Stimulated activated CD8-positive, alpha-beta memory T cell treated with anti-CD3 and anti-CD28 coated beads, Interleukin-15, amount 100 ng/mL, for 24 hours (primary cell): Measurements from ENCODE around the gene NUP88.

ENCODE experiments used
- DNase-seq: peaks from one replicate; pipeline ENCODE4 v3.0.0-alpha.2; 2020; ENCODE audit warnings: low read depth

NUP88 gene

DNA sequence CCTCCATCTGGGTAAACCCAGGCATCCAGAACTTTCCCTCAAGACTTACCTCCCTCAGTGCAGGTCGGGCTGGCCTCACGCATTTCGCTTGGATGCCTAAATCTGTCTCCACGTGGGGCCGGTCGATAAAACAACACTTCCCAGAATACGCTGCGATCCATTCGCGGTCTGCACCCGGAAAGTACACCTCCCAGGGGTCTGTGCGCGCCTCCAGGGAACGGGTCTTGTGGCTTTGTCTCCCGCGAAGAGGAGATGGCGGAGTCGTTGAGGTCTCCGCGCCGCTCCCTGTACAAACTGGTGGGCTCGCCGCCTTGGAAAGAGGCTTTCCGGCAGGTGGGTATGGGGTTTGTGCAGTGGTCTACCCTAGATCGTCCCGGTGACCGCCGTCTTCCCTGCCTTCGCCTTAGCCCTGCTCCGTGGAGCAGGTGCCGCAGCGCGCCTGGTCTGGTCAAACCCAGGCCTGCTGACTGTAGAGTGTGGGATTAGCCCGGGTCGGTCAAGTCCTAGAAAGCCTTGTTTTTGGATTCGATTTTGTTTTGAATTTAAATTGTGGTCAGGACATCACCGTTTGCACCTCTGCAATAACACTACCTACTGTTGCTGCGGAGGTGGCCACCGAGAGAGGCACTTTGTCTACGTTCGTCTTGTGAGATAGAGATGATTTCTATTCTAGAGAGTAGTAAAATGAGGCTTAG lies 644 bp upstream of the NUP88 start, which contains the start of gene RPAIN:
Gene RPAIN (plus strand): TSS at position 224 of the 695 bp plus-strand sequence. CDS start 29 bp downstream, at position 253.
- peak; percentile 61 for DNase-seq

DNA sequence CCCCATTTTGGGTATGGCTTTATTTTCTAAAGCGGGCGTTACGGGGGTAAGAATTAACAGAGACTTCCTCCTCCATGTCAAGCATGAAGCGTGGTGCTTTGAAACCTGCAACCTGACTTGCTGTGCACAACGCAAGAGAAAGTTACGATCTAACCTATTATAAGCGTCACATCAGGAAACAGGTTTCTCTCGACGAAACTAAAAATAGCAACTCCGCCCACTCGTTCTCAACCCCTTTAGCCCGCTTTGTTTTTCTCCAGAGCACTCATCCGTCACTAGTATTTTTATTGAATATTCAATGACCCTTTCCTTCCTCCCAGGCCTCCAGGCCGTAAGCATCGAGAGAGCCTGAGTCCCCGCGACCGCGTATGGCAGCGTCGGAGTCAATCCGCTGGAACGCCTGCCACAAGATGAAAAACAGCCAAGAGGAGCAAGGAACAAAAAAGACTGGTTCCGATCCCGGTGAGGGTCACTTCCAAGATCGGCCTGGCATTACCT lies 555 bp downstream of the NUP88 start:
- DNase-seq = peak; percentile 19

DNA sequence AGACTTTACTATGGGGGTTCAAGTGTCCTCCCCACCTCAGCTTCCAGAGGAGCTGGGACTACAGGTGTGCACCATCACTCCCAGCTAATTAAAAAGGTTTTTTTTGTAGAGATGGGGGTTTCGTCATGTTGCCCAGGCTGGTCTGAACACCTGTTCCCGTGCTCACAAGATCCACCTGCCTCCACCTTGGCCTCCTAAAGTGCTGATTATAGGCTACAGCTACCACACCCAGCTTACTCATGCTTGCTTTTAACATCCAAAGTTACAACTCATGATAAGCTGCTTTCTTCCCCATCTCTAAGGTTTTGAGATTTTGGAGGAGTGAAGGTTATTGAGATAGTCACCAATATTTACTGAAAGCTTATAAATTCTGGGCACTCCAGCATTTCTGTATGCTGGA lies 2.6 kb downstream of the NUP88 start:
- no peak for DNase-seq

DNA sequence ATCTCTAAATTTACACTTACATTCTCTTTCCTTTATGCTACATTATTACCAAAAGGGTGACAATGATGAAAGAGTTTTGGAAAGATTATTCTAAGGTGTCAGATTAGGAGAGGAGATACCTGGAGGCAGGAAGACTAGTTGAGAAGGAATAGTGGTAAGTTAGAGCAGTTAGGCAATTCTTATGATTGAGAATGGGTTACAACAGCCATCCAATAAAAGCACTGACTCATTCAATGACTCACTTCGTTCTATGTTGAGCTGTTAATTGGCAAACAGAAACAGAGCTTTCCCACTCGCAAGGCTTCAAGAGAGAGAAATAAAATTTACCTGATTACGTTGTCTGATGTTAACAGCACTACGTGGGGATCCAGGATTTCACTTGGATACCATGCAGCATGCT lies 5.8 kb downstream of the NUP88 start:
- DNase-seq = no peak

DNA sequence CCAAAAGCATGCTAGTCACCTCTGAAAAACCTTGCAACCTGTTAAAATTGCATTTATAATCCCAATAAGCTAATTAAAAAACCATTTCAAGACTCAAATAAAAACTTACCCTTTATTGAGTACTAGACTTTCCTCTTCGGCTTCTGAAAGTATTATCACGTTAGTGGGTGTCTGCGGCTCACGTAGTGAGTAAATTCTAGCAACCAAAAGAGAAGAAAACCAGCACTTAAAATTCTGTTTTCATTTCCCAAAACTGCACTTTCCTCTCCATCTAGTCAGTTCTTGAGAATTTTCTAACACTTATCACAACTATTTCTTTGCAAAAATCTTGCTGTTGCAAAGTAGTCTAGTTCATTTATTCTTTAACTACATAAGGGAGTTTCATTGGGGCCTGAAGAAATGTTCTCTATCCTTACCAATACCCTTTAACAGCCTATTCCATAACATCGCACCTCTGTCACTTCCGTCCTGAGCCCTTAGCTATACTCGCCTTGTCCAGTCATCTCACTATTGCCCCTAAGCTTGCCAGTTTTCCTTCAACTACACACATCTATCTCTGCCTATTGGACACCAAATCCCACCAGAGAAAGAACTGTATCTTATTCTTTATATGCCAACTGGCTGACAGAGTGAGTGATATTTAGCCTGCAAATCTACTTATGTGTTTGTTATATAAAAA lies 8.7 kb downstream of the NUP88 start:
- no peak for DNase-seq

DNA sequence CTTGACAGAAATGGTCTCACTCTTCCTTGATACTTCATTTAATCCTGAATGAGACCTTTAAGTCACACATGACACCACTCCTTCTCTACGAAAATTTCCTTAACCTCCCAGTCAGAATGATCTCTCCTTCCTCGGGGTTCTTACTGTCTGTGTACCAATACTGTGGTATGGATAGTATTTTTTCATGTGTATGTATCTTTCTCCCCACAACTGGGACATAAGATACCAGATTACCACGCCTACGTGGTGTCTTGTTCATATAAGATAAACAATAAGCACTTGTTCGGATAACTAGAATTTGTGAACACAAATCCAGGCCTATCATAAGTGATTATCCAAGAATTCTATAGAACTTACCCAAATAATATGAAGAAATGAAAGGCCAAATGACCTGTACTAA lies 11.3 kb downstream of the NUP88 start:
- DNase-seq = no peak

DNA sequence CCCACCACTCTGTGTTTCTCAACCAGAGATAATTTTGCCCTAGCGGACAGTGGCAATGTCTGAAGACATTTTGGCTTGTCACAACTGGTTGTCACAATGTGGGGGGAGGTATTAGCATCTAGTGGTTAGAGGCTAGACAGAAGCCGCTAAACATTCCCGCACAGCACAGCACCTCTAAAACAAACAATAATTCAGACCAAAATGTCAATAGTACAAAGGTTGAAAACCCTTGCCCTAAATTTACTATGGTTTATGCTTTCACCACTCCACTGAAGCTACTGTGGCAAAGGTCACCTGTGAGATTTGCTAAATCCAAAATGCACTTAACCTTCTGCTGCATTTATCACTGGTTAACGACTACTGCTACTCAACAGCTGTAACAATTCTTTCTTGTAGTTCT lies 14.1 kb downstream of the NUP88 start:
- no peak for DNase-seq

DNA sequence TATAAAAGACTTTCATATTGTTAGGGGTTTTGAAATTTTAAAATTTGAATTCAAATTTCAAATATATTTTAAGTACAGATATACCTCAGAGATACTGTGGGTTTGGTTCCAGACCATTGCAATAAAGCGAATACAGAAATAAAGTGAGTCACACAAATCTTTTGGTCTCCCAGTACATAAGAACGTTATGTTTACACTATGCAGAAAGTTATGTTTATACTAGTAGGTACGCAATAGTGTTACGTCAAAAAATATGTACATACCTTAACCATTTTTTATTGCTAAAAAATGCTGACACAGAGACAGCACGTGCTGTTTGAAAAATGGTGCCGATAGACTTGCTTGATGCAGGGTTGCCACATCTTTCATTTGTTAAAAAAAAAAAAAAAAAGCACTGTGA lies 19.7 kb downstream of the NUP88 start:
- DNase-seq = no peak

DNA sequence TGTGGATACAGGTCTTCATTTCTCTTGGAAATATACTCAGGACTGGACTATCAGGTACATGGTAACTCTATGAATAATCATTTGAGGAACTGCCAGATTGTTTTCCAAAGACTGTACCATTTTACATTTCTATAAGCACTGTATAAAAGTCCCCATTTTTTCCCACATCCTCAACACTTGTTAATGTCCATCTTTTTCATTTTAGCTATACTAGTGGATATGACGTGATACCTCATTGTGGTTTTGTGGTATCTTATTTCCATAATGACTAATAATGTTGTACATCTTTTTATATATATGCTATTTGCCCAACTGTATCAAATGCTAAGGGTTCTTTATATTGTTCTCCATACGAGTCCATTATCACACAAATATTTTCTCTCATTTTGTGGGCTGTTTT lies 22.9 kb downstream of the NUP88 start:
- no peak for DNase-seq

DNA sequence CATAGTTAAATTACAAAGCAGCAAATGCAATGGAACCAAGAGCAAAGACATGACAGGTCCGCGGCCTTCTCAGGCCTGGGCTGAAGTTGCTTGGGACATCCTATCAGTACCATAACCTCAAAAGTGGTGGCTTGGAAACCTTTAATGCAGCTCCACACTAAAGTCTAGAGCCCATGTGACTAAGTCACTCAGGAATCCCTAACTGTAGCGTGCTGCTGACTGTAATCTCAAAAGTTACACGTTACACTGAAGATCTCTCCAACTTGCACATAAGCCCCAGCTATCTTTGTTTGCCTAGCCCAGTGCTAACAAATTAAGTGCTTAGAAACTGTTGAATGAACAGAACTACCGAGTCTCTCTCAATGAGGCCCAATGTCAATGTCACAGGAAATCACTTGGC lies 27.8 kb downstream of the NUP88 start:
- DNase-seq = no peak

DNA sequence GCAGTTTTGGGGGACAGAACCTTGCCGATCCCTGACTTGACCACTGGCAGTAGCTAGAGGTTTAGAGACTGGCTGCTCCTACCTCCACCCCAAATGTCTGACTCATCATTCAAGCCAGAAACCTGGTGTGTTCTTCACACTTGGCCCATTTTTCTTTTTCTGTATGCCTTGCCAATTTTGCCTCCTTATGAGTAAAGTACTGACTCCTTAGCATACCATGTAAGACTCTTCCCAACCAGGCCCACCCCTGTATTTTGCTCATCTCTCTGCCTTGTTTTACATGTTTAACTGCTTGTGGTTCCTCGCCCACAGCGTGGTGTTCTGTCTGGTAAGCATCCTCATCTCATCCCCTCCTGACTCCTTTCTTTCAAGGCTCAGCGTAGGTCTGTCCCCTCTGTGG lies 37.9 kb downstream of the NUP88 start:
- no peak for DNase-seq

DNA sequence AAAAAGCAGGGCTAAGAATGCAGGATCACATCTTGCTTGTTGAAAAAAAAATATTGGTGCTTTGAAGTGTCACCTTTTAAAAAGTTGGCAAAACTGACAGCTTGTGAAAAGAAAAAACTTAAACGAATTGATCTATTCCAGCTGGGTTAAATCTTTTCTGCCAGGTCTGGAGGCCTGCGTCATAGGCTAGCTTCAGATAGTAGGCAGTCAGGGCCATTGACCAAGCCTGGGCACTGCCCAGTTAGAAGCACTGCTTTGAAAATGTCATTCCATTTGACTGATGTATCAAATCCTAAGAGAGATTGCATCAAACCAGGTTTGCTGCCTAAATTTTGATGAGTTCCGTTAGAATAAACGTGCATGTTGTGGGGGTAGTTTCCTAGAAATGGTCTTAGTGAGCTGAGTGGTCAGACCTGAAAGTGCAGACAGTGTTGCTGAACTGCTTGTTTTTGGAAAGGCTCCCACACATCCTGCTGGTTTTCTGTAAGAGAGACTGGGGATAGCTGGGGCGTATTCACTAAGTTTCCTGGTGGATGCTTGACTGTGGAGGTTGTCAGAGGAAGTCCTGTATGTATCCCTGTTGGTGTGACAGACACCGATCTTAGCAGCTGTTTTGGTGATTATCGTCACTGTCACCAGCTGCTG lies 38.8 kb downstream of the NUP88 start:
- no peak for DNase-seq

DNA sequence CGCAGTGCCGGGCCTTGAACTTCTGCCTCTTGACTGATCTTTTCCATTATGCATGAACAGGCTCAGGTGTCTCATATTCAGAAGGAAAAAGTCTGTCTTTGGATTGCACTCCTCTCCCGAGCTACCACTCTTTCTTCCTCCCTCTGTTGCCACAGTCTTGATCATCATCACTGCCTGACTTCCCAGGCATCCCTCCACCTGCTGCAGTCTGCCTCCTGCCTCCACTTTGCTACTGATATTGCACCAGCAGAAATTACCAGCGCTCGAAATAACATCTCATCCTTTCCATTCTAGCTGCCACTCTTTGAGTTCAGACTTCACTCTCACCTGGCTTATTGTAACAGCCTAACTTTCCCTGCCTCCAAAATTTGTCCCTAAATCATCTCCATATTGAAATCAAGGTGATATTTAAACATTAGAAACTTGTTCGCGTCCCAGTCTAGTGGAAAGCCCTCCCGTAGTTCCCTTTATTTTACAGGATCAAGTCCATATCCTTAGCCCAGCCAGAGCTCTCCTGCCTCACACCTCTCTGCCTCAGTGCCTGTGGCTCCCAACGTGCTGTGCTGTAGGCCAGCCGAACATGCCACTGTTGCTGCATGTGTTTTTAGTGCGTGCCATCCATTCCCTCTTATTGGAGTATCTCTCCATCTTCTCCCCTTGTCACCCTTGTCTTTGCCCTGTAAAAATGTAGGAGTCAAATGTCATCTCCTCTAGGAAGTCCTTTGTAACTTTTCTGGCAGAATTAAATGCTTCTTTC lies 39.9 kb downstream of the NUP88 start:
- DNase-seq = no peak

DNA sequence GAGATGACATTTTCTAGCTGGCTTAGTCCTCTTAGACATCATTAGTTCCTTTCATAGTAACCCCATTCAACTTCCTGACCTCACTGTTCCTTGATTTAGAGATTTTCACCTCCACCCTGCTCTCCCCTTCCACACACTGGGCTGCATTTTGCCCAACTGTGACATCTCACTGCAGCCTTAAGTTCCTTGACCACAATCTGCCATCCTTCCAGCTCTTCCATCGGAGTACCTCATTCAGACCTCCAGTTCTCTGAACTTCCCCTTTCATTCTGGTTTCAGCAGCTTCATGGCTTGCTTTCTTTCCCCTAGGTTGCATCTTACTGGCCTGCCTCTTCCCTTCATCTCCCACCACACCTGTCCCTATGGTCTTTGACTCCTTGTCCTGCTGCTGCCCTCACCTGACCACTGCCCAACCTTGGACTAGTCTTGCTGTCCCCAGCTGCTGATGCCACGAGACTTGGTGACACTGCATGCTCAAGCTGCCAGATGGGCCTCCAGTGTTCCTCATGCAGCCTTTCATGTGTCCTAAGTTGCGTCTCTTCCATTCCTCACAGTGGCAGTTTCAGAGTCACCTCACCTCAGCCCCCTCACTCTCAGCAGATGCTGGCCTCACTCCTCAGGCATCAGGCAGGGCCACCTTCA lies 40.8 kb downstream of the NUP88 start:
- DNase-seq = no peak

DNA sequence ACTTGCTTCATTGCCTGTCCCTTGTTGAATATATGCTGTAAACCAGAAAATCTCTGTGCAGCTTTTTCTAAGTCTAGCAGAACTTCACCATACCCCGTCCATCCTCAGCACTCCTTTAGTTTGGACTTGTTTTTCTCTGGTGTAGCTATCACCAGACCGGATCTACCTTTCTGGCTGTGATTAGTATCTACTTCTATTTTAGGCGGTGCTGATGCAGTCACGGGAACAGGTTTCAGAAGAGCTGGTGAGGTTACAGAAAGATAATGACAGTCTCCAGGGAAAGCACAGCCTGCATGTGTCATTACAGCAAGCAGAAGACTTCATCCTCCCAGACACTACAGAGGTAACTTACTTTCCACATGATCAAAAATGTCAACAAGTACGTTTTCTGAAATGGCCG lies 46.4 kb downstream of the NUP88 start:
- no peak for DNase-seq

DNA sequence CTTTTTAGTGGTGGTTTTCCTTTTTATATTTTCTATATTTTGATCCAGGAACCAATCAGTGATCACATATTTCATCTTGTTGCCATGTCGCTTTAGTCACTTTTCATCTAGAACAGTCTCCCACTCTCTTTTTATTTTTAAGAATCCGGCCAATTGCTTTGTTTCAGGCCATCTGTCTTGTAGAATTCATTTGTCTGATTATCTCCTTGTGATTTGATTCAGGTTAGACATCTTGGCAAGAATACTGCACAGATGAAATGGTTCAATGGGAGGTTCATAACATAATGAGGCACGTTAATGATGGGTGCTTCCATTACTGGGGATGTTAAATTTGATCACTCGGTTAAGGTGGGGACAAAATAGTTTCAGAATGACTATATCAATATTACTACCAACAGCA lies 49.1 kb downstream of the NUP88 start:
- no peak for DNase-seq

DNA sequence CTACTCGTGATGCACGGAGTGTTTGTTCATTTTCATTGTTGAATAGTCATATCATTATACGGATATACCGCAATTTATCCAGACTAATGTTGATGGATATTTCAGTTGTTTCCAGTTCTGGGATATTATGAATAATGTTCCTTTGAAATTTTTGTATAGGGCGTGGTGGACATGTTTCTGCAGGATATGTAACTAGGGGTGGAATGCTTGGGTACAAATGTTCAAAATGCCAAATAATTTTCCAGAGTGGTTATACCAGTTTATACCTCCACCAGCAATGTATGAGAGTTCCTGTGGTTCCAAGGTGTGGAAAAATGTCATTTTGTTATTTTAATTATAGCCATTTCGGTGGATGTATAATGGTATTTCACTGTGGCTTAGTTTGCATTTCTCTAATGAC lies 53.6 kb downstream of the NUP88 start:
- DNase-seq = no peak

DNA sequence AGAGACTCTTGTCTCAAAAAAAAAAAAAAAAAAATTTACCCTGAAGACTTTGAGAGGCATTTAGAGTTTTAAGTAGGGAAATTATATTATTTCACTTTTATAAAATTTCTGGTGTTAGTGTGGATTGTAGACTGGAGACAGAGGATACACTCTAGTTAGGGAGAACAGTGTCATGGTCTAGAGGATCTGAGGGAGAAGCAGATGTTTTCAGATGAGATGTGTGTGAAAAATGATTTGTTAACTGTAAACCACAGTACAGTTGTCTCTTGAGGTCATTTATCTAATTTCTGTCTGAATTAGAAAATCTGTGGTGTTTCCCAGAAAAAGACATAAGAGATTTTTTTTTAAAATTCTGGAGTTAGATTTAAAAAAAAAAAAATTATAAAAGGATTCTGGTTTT lies 54.8 kb downstream of the NUP88 start:
- DNase-seq = no peak

DNA sequence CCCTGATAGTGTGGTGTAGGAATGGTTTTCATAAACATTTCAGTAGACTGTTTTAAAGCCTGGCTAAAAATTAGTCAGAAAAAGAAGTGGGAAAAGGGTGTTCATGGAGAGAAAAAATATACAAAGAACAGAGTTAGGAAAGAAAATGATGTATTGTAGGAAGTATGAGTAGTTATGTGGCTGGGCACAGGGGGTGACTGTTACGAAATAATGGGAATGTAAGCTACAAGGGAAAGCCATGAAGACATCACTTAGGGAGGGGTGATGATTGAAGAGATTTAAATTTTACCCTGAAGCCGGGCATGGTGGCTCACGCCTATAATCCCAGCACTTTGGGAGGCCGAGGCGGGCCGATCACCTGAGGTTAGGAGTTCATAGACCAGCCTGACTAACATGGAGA lies 55.3 kb downstream of the NUP88 start:
- DNase-seq = no peak

DNA sequence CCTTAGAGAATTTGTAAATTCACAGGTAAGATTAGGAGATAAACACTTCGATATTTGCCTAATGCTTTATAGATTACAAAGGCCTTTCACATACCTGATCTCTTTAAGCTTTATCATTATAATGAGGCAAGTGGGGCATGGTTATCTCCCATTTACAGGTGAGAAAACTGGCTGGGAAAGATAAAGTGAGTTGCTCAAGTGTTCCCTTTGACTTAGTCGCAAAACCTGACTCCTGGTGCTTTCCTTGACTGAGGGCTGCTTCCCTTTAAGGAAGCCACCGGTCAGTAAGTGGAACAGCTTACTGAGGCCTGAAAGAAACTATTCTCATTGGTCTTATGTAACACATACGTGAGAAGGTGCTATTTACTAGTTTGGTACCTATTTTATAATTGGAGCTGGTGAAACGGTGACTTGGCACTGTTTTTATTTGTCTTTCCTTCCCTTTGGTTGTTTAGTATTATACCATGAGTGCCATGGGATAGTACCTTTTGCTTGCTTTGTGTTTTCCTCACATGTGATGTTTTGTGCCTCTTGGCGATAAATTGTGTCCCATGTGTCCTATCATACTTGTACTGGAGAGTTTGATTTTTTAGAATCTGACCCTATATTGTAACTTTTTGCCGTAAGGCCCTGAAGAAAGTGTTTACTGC lies 57.2 kb downstream of the NUP88 start:
- DNase-seq = no peak

DNA sequence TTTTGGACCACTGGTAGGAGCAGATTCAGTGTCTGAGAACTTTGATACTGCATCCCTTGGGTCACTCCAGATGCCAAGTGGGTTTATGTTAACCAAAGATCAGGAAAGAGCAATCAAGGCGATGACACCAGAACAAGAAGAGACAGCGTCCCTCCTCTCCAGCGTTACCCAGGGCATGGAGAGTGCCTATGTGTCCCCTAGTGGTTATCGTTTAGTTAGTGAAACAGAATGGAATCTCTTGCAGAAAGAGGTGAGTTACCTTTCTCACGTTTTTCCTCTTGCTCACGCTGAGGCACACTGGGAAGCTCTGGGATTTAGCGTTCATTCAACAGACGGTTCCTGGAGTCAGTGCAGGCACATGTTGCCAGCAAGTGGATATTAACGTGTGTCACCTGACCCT lies 58.0 kb downstream of the NUP88 start:
- DNase-seq = no peak
